DOHH2 (cell line): ENCODE measurements around the gene OSBPL9.

Experiments used
- H3F3A ChIP-seq: fragments of 200-600 bp; sonication (generic), shearing (Covaris generic); 2 replicates; pipeline ENCODE4 v1.6.0; 2016; ENCODE audit warnings: antibody characterized with exemption, mild to moderate bottlenecking; ENCODE audit not compliant: control insufficient read depth, insufficient read depth
- H3K27ac ChIP-seq: fragments of 200-600 bp; sonication (generic); 2 replicates; pipeline ENCODE4 v1.5.1; 2014; ENCODE audit warnings: low read depth, mild to moderate bottlenecking, low read length, moderate library complexity
- H3K27me3 ChIP-seq: fragments of 200-600 bp; sonication (generic); 2 replicates; pipeline ENCODE4 v1.6.1; 2014; ENCODE audit warnings: mild to moderate bottlenecking, low read length, mixed read lengths; ENCODE audit not compliant: control insufficient read depth
- H3K36me3 ChIP-seq: fragments of 200-600 bp; sonication (generic); 2 replicates; pipeline ENCODE4 v1.6.1; 2014; ENCODE audit warnings: mild to moderate bottlenecking, low read length, moderate library complexity, mixed read lengths; ENCODE audit not compliant: control insufficient read depth
- H3K4me1 ChIP-seq: fragments of 200-600 bp; sonication (generic); 2 replicates; pipeline ENCODE4 v1.6.1; 2014; ENCODE audit warnings: mild to moderate bottlenecking, low read length, mixed read lengths; ENCODE audit not compliant: control insufficient read depth
- H3K4me2 ChIP-seq: fragments of 200-600 bp; sonication (generic); 2 replicates; pipeline ENCODE4 v1.6.0; 2014; ENCODE audit warnings: mild to moderate bottlenecking, low read length, moderate library complexity
- H3K4me3 ChIP-seq: fragments of 200-600 bp; sonication (generic); 2 replicates; pipeline ENCODE4 v1.5.1; 2014; ENCODE audit warnings: mild to moderate bottlenecking, low read length, mixed read lengths
- H3K79me2 ChIP-seq: fragments of 200-600 bp; sonication (generic); 2 replicates; pipeline ENCODE4 v1.6.1; 2014; ENCODE audit warnings: mild to moderate bottlenecking, low read length, mixed read lengths; ENCODE audit not compliant: control insufficient read depth
- H3K9me2 ChIP-seq: fragments of 200-600 bp; sonication (generic); replicated peaks from 2 replicates; pipeline ENCODE4 v1.6.1; 2014; ENCODE audit warnings: mild to moderate bottlenecking, low read length, mixed read lengths; ENCODE audit not compliant: control insufficient read depth
- H3K9me3 ChIP-seq: fragments of 200-600 bp; sonication (generic); 2 replicates; pipeline ENCODE4 v1.6.1; 2014; ENCODE audit warnings: antibody characterized with exemption, low read length, mixed read lengths; ENCODE audit not compliant: control insufficient read depth, insufficient read depth
- H4K20me1 ChIP-seq: fragments of 200-600 bp; sonication (generic); 2 replicates; pipeline ENCODE4 v1.6.0; 2014; ENCODE audit warnings: low read depth, mild to moderate bottlenecking, antibody characterized with exemption, low read length, moderate library complexity; ENCODE audit not compliant: control insufficient read depth, insufficient read depth
- EZH2phosphoT487 ChIP-seq: fragments of 200-600 bp; sonication (generic); IDR thresholded peaks from 2 replicates; pipeline ENCODE4 v1.6.1; 2017; ENCODE audit warnings: borderline replicate concordance, mild to moderate bottlenecking, antibody characterized with exemption, low read length, moderate library complexity, mixed read lengths
- TF ChIP-seq, protein P1 (sequence below): fragments of 200-600 bp; sonication (generic); IDR thresholded peaks from one replicate; pipeline ENCODE4 v1.5.1; 2014; ENCODE audit warnings: antibody characterized with exemption, mild to moderate bottlenecking, low read depth, low read length; ENCODE audit not compliant: poor library complexity, severe bottlenecking

OSBPL9 gene

DNA sequence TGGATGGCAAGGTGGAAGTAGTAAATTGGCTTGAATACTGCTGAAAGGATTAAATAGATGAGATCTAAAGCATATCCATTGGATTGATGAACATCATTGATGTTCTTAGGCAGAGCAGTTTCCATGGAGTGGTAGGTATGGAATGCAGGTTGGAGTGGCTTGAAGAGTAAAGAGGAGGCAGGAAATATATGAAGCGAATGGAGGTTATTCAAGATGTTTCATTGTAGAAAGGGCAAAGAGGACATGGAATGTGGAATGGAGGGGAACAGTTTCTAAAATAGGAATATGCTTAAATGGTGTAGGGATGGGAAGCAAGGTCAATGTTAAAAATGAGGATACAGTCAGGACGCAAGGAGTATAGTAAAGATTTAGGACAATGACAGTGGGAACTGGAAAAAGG, 6.1 kb downstream of the OSBPL9 start:
- Histone ChIP-seq H4K20me1 (0 out of 2 replicates have a peak, but pooled peaks cover 3% of the 10 kb centered on the region), H3K9me2 (no peaks in the 10 kb centered on the region), H3K4me3 (no peak overlapping the region), H3K79me2 (peaks cover 6% of the 10 kb centered on the region; the same call in 1 of the 2 replicates), H3K27ac (no peak overlapping the region), H3K4me1 (peaks cover 5% of the 10 kb centered on the region), H3K36me3 (no peaks in the 10 kb centered on the region), H3K9me3 (no peaks in the 10 kb centered on the region), H3K27me3 (no peaks in the 10 kb centered on the region), H3F3A (no peaks in the 10 kb centered on the region), H3K4me2 (no peak overlapping the region)
- TF ChIP-seq EZH2phosphoT487: no peak
- TF ChIP-seq, protein P1, sequence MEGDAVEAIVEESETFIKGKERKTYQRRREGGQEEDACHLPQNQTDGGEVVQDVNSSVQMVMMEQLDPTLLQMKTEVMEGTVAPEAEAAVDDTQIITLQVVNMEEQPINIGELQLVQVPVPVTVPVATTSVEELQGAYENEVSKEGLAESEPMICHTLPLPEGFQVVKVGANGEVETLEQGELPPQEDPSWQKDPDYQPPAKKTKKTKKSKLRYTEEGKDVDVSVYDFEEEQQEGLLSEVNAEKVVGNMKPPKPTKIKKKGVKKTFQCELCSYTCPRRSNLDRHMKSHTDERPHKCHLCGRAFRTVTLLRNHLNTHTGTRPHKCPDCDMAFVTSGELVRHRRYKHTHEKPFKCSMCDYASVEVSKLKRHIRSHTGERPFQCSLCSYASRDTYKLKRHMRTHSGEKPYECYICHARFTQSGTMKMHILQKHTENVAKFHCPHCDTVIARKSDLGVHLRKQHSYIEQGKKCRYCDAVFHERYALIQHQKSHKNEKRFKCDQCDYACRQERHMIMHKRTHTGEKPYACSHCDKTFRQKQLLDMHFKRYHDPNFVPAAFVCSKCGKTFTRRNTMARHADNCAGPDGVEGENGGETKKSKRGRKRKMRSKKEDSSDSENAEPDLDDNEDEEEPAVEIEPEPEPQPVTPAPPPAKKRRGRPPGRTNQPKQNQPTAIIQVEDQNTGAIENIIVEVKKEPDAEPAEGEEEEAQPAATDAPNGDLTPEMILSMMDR: no peak

DNA sequence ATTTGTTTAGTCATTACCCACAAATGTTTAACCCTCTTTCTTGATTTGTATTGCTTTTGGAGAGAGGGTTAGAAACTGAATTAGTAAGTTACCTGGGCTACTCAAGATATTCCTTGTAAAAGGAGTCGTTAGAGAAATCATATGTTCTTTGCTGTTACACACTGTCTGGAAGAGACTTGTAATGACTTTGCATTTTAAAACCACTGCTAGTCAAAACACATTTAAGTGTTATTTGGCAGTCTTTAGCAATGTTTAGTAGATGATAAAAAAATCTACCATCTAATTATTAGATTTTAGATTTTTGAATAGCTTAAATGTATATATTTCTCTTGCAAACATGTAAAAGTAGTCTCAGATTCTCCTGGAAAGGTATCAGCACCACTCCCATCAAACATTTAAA, 6.6 kb downstream of the OSBPL9 start:
- H3K4me2 ChIP-seq: no peak overlapping the region
- H3K27me3 ChIP-seq: no peaks in the 10 kb centered on the region
- H3K79me2 ChIP-seq: peaks cover 2% of the 10 kb centered on the region; the same call in 1 of the 2 replicates
- no peaks in the 10 kb centered on the region for H3K36me3 ChIP-seq
- no peak overlapping the region for H3K27ac ChIP-seq
- no peaks in the 10 kb centered on the region for H3K9me3 ChIP-seq
- 0 out of 2 replicates have a peak, but pooled peaks cover 3% of the 10 kb centered on the region for H4K20me1 ChIP-seq
- peaks cover 3% of the 10 kb centered on the region; the same call in 1 of the 2 replicates for H3K4me1 ChIP-seq
- TF ChIP-seq EZH2phosphoT487: no peak
- TF ChIP-seq, protein P1: no peak
- no peak overlapping the region for H3K4me3 ChIP-seq
- H3K9me2 ChIP-seq: no peaks in the 10 kb centered on the region
- no peaks in the 10 kb centered on the region for H3F3A ChIP-seq

DNA sequence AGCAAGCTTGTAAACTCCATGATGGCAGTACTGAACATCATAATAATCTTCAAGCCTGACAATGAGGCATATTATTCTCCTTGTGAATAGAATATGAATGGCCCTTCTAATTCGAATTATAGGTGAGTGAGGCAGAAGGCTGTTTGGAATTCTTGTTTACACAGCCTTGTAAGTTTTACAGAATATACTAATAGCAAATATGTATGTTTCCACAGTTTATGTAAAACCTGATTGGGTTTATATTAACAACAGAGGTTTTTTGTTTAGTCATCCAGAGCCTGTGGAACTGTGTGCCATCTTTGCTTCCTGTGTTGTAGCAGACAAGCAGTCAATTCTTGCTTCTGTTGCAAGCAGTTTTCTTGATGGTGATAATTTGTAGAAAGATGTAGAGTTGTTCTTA, 8.0 kb downstream of the OSBPL9 start:
- no peaks in the 10 kb centered on the region for H3K9me2 ChIP-seq
- 0 out of 2 replicates have a peak, but pooled peaks cover 3% of the 10 kb centered on the region for H4K20me1 ChIP-seq
- H3K27ac ChIP-seq: no peak overlapping the region
- H3K4me3 ChIP-seq: no peak overlapping the region
- TF ChIP-seq EZH2phosphoT487: no peak
- TF ChIP-seq, protein P1: no peak
- no peaks in the 10 kb centered on the region for H3F3A ChIP-seq
- no peaks in the 10 kb centered on the region for H3K9me3 ChIP-seq
- peaks cover 3% of the 10 kb centered on the region; the same call in 1 of the 2 replicates for H3K4me1 ChIP-seq
- H3K79me2 ChIP-seq: 0 out of 2 replicates have a peak, but pooled peaks cover 2% of the 10 kb centered on the region
- no peaks in the 10 kb centered on the region for H3K36me3 ChIP-seq
- no peak overlapping the region for H3K4me2 ChIP-seq
- H3K27me3 ChIP-seq: no peaks in the 10 kb centered on the region

DNA sequence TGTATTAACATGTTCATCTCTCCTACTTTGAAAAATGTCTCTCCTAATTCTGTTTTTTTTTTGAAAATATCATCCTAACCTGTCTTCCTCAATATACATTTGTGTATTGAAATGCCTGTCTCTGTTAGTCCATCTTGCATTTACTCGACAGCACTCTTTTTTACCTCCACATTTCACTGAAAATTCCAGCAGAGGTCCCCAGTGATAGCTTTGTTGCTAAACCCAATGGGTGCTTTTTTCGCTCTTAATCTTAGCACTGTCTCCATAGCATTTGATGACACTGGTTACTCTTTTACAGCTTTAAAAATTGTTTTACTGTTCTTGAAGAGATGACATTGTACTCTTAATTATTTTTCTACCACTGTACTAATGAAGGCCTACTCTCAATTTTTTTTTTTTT, 10.8 kb downstream of the OSBPL9 start:
- 0 out of 2 replicates have a peak, but pooled peaks cover 3% of the 10 kb centered on the region for H4K20me1 ChIP-seq
- no peak for TF ChIP-seq EZH2phosphoT487
- TF ChIP-seq, protein P1: peak; percentile 51

More for the DNA sequence above, 10.8 kb downstream of the OSBPL9 start:
- Histone ChIP-seq H3K9me2 (no peaks in the 10 kb centered on the region), H3K4me2 (no peak overlapping the region), H3F3A (no peaks in the 10 kb centered on the region), H3K36me3 (no peaks in the 10 kb centered on the region), H3K4me1 (no peaks in the 10 kb centered on the region), H3K27me3 (no peaks in the 10 kb centered on the region), H3K4me3 (no peak overlapping the region), H3K79me2 (0 out of 2 replicates have a peak, but pooled peaks cover 2% of the 10 kb centered on the region), H3K27ac (no peak overlapping the region), H3K9me3 (no peaks in the 10 kb centered on the region)
